ENCODE measurements around the gene CFAP107.
"Not testable (repeated sequence)": the region's sequence is repeated elsewhere in the genome, so short reads cannot be mapped to it uniquely, and the experiment has no call there.

CFAP107 gene

DNA sequence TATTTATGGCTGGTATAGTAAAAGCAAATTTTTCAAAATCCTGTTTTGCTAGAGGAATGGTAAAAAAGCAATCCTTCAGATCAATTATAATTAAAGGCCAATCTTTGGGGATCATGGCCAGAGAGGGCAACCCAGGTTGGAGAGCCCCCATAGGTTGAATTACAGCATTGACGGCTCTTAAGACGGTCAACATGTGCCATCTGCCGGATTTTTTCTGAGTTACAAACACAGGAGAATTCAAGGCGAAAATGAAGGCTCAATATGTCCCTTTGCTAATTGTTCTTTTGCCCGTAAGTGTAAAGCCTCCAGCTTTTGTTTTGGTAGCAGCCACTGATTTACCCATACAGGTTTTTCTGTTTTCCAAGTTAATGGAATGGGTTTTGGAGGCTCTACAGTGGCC lies 35.5 kb downstream of the CFAP107 start:
- not testable (repeated sequence) for DNase-seq

DNA sequence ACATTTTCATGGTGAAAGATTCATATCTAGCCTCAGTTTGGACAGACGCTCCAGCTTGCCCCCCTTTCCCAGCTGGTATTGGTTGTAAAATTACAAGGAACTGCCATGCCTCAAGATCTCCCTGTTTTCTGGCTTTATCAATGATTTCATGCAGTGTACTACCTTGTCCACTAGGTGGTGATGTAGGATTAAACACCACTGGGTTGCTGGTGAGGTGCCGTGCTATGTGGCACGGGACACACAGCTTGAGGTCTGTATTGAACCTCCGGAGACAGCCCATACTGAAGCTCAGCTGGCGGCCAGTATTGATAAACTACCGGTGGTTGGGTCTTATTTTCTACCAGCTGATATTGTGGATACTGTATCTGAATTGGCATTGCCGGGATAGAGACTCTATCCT lies 37.8 kb downstream of the CFAP107 start:
- DNase-seq = not testable (repeated sequence)

DNA sequence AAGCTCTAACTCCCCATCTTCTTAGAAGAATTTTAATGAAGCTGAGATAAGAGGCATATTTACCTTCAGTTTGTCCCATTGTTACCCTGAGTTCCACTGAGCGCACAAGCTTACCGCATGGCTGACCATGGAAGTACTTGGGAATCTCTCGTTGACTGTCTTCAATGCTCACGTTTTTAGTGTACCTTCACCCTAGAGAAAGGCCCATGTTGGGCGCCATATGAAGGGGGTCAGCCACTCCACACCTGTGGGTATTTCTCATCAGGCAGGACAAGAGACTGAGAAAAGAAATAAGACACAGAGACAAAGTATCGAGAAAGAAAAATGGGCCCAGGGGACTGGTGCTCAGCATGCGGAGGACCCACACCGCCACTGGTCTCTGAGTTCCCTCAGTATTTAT lies 38.7 kb downstream of the CFAP107 start:
- DNase-seq = not testable (repeated sequence)

DNA sequence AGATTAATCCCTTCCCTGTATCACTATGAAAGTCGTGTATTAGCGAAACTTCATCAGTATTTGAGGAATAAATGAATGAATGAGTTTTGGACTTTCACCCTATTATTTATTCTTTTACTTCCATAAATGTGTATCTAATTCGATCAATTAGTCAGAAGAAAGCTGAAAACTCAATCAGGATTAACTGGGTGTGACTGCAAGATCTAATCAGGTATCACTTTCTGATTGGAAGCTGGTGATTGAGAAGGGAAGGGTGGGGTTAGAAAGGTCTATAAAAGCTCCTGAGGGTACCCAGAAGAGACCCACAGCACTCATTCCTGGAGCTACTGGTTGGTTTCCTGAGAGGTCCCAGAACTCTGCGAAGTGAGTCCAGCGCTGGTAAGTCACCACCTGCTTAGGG lies 45.1 kb downstream of the CFAP107 start, which contains the start of gene PRAMEF1:
Gene PRAMEF1 (plus strand): TSS at position 301 of the 400 bp plus-strand sequence. CDS start 1,831 bp downstream, outside the sequence.
- not testable (repeated sequence) for DNase-seq

DNA sequence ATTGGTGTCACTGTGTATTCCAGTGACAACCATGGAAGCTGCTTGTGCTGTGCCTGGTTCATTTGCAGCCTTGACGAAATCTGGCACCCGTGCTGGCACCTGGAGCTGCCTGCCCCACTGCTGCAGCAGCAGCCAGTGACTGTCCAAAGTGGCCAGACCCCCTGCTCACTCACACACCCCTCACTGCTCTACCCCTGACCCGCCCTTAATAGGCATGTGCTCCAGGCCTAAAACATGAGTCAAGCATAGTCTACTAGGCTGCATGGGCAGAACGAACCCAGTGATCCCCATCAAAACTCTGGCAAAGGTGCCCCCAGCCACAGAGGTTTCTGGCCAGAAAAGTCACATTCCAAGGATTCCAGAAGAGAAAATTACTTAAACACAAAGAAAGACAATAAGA lies 52.9 kb downstream of the CFAP107 start:
- no peak for DNase-seq

DNA sequence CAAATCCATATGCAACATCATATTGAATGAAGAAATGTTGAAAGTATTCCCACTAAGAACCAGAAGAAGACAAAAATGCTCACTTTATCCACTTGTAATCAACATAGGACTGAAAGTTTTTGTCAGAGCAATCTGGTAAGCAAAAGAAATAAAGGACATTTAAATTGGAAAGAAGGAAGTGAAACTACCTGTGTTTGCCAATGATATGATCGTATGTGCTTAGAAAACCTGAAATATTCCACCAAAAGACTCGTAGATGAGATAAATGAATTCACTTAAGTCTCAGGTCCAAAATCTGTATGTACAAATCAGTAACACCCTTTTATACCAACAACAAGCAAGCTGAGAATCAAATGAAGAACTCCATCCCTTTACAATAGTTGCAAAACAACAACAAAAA lies 53.7 kb downstream of the CFAP107 start:
- DNase-seq = no peak

DNA sequence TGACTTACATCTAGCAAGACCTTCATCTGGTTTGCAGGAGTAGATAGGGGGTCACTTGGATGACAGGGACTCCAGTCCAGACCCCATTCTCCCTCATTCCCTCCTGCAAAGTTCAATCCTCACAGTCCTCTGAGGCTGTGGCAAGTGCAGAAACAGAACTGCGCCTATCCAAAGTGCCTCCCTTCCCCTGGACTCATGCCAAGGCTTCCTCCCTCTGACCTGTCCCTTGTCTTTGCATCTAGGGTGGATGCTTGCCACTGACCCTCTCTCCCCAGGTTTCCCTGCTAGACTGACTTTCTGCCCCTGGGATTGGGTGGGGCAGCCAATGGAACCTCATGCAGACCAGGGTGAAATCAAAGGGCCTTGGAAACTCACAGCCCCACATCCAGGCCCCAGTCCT lies 63.9 kb downstream of the CFAP107 start:
- DNase-seq = no peak

DNA sequence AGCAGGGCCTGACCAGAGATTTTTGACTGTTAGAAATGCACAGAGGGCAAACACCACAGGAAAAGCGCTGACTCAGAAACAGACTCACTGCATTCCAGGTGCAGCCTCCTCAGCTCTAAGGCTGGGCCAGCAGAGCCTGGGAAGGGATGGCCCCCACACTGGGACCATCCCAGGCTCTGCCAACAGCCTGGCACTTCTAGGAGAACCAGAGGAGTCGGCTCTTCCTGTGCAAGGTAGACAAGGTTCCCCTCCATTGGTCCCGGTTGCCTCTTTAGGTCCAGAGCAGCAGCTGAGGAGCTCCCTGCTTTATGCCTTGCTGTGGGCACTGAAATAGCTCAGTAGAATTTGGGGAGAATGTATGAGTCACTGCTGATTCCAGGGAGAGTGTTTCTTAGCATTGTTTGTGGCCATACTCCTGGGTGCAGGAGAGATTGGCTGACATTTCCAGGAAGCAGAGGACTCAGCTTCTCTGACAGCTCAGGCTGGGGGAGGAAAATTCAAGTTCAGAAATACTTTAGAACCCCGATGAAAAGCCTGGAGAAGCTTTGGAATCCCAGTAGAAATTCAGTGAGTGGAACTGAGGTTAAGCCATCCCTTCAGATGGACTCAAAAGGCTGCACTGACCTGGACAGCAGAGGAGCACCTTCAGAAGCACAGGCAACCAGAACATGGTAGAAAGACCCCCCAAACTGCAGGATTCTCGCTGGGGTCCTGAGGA lies 64.8 kb downstream of the CFAP107 start:
- no peak for DNase-seq

DNA sequence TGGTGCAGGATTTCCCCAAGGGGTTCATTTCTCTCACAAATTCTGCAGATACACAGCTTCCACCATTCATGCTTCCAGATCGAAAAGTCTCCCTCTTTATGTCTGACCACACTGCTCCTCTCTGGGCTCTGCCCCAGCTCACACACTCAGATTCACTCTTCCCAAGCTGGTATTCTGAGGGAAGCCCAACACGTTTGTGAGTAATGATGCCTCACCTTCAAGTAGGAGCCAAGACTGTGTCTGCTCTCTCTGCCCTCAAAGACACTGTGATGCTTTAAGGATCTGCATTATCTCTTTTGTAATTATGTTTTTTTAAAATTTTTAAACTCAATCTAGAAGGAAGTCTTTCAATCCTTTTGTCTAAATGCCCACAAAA lies 65.4 kb downstream of the CFAP107 start:
- DNase-seq = no peak

All from SW 1271 (cell line).